Sigmoid colon (tissue), 7 donors: Measurements from ENCODE around the gene ANGPTL8. TPM values are rescaled to one million over a fixed set of nuclear protein-coding genes. Genes with fewer than 3 reads are reported as not detected.
A peak's percentile ranks its signal among the peaks of the same experiment; 100 is the strongest.

Experiments
- DNase-seq: peaks from one replicate; pipeline ENCODE4 v3.0.0-alpha.2; 2019
- H3K27ac ChIP-seq, 4 donors: fragments of 200-600 bp; sonication (generic); one replicate each; pipeline ENCODE4 v1.5.1; 2016 to 2019; ENCODE audit warnings: mild to moderate bottlenecking in 1 of 4
- H3K27me3 ChIP-seq, 3 donors: fragments of 200-600 bp; sonication (generic); one replicate each; pipeline ENCODE4 v1.5.1; 2019; ENCODE audit warnings: mild to moderate bottlenecking in 1 of 3
- H3K36me3 ChIP-seq, 4 donors: fragments of 200-600 bp; sonication (generic); one replicate each; pipeline ENCODE4 v1.5.1; 2016 to 2019
- H3K4me1 ChIP-seq, 4 donors: fragments of 200-600 bp; sonication (generic); one replicate each; pipeline ENCODE4 v1.5.1; 2017 to 2019
- H3K4me3 ChIP-seq, 4 donors: fragments of 200-600 bp; sonication (generic); one replicate each; pipeline ENCODE4 v1.5.1; 2017 to 2019; ENCODE audit warnings: mild to moderate bottlenecking in 2 of 4, moderate library complexity in 1 of 4
- H3K9me3 ChIP-seq, 4 donors: fragments of 200-600 bp in 3 of 4; sonication (generic) in 3 of 4; one replicate each; pipeline versions ENCODE4 v1.5.1 to v1.6.1; 2013 to 2019
- EP300 ChIP-seq, 4 donors: sonication (generic); formaldehyde crosslinking; IDR thresholded peaks; one replicate each; pipeline ENCODE4 v1.6.1; 2017; ENCODE audit warnings: antibody characterized with exemption in 4 of 4
- POLR2A ChIP-seq, 2 donors: fragments of 450-650 bp; IDR thresholded peaks; one replicate each; pipeline ENCODE4 v1.6.1; 2016; ENCODE audit warnings: antibody characterized with exemption in 2 of 2, mild to moderate bottlenecking in 2 of 2, moderate library complexity in 2 of 2
- POLR2AphosphoS5 ChIP-seq, 4 donors: sonication (generic); formaldehyde crosslinking; IDR thresholded peaks; one replicate each; pipeline ENCODE4 v1.6.1; 2017; ENCODE audit warnings: antibody characterized with exemption in 4 of 4
- WGBS, 2 donors: extraction: QIAGEN DNeasy Blood & Tissue Kit; methylation state at CpG; one replicate each; pipeline ENCODE4 v1.1.7; 2013; 5-methylcytosine and 5-hydroxymethylcytosine counted together
- intact Hi-C: fragments of 100-400 bp; cut with DNase I; formaldehyde crosslinking; loops from one replicate; pipeline ENCODE4 v1.15.1; 2023
- polyA plus RNA-seq, 3 donors: library from polyadenylated mRNA; stranded (reverse); fragments of 200-250 nt; gene quantifications; one replicate each; pipeline ENCODE4 v1.2.3, GENCODE V29; 2013
- total RNA-seq, 4 donors: library from RNA; depleted of rRNA; stranded (reverse); fragments of >200 nt; gene quantifications; one replicate each; pipeline ENCODE4 v1.1.0, GENCODE V29; 2016
- TF ChIP-seq, protein P1 (sequence below), 4 experiments: fragments of 450-650 bp in 3 of 4; fragments of 200-600 bp in 1 of 4; IDR thresholded peaks; one replicate each; pipeline ENCODE4 v1.5.1; 2016 to 2019; ENCODE audit warnings: antibody characterized with exemption in 4 of 4, mild to moderate bottlenecking in 3 of 4, moderate library complexity in 2 of 4
- donor health status: healthy with polysubstance abuse.
- donor health status: Bipolar disorder and iron deficiency.
- donor health status: healthy.

The ANGPTL8 gene
- total and polyA plus RNA-seq, 7 donors = 8.1 TPM; not detected in 6

DNA sequence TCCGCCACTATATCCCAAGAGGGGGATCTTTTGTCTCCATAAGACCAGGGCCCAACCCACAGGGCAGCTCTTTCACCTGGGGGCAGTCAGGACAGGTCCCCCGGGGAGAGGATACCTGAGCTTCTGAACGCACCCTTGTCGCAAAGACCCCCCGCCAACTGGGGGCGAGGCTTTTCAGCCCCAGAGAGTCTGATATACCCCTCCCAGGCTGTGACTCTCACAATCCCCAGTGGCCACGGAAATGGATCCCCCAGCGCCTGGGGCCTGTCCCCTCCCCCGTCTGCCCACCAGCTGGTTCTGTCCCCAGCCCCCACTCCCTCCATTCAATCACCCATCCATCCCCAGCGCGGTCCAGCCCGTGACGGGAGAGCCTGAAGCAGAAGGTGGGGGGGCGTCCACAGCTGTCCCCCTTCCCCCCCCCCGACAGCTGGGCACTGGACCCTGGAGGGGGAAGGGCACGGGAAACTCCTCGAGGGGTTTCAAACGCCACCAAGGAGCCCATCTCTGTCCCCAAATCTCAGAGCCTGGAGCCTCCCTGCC, 22.1 kb downstream of the ANGPTL8 start:
- Histone ChIP-seq H3K36me3 (no peaks in the 10 kb centered on the region), H3K4me1 (peaks cover 0 to 22% (median 11%) of the 10 kb centered on the region in 4 donors), H3K4me3 (peak overlapping the region; percentile 85 to 100 (median 96)), H3K27me3 (no peaks in the 10 kb centered on the region), H3K27ac (peak overlapping the region; percentile 80 to 85 (median 85)), H3K9me3 (no peaks in the 10 kb centered on the region)
- intact Hi-C loops = no loop called here
- no peak for TF ChIP-seq POLR2AphosphoS5 (IDR thresholded peaks at IDR 0.05)
- no peak for TF ChIP-seq POLR2A (IDR thresholded peaks at IDR 0.05)
- TF ChIP-seq, protein P1, sequence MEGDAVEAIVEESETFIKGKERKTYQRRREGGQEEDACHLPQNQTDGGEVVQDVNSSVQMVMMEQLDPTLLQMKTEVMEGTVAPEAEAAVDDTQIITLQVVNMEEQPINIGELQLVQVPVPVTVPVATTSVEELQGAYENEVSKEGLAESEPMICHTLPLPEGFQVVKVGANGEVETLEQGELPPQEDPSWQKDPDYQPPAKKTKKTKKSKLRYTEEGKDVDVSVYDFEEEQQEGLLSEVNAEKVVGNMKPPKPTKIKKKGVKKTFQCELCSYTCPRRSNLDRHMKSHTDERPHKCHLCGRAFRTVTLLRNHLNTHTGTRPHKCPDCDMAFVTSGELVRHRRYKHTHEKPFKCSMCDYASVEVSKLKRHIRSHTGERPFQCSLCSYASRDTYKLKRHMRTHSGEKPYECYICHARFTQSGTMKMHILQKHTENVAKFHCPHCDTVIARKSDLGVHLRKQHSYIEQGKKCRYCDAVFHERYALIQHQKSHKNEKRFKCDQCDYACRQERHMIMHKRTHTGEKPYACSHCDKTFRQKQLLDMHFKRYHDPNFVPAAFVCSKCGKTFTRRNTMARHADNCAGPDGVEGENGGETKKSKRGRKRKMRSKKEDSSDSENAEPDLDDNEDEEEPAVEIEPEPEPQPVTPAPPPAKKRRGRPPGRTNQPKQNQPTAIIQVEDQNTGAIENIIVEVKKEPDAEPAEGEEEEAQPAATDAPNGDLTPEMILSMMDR (IDR thresholded peaks at IDR 0.05) = no peak
- TF ChIP-seq EP300 (IDR thresholded peaks at IDR 0.05) = no peak
- 33% methylated on average over 18 of the region's 18 CpGs for WGBS, 2 donors
- no peak for DNase-seq

DNA sequence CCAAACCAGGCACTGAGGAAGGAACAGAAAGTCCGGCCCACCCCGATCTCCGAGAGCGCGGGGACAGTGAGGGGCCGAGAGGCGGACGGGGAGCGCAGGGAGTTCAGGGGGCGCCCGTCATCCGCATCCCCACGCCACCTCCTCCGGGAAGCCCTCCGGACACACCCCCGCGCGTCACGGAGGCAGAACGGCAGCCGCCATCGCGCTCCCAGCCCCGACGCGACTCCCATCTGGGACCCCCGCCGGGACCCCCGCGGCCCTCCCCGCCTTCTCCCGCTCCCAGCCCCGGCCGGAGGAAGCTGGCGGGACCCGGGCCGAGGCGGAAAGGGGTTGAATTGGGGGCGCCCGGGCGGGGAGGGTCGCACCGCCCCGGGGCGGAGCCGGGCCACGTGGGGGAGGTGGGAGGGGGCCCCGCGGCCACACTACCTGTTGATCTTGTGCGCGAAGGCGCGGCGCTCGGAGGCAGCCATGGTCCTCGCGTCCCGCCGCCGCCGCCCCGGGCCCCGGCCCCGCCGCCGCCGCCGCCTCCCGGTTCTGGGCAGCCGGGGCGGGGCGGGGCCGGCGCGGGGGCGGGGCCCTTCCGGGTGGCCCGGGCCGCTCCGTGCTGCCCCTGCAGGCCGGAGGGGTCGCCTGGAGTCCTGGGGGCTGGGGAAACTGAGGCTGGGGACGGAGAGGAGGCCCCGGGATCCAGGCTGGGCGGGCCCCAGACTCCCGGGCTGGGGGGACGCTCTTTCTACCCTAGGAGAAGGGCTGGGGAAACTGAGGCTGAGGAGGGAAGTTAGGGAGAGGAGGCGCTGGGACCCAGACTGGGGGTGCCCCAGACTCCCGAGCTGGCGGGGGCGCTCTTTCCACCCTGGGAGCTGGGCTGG, 22.8 kb downstream of the ANGPTL8 start, which contains the start of gene DOCK6:
Gene DOCK6, minus strand, starts transcription at position 554 of the 869 bp plus-strand sequence. Its CDS starts 84 bp downstream, at position 470.
- Histone ChIP-seq H3K4me3 (peak within 1 kb of the TSS; percentile 85 to 100 (median 96)), H3K27me3 (no peaks in the 10 kb centered on the region), H3K27ac (peak within 1 kb of the TSS; percentile 80 to 85 (median 85)), H3K36me3 (no peaks in the 10 kb centered on the region), H3K4me1 (peaks cover 0 to 22% (median 11%) of the 10 kb centered on the region in 4 donors), H3K9me3 (no peaks in the 10 kb centered on the region)
- WGBS, 2 donors = 1% methylated on average over 91 of the region's 91 CpGs
- no peak for TF ChIP-seq POLR2A (IDR thresholded peaks at IDR 0.05)
- TF ChIP-seq, protein P1 (IDR thresholded peaks at IDR 0.05) = peak in 2 of 4 experiments; percentile 27 to 29
- DNase-seq = peak; percentile 70
- intact Hi-C loops = no loop called here

DNA sequence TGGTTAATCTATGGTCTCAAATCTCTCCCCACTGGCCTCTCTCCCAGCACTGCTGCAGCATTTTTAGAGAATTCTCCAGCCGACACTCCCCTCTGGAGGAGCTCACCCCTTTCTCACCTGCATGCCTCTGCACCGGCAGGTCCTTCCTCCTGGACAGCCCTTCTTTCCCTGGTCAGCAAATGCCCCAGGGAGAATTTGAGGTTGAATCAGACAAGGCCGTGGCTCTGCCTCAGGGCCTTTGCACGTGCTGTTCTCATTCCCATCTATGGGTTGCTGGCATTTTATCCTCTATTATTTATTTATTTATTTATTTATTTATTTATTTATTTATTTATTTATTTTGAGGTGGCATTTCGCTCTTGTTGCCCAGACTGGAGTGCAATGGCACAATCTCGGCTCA, 24.3 kb downstream of the ANGPTL8 start:
- H3K27me3 ChIP-seq = no peaks in the 10 kb centered on the region
- no peak overlapping the region for H3K4me3 ChIP-seq
- H3K9me3 ChIP-seq = no peaks in the 10 kb centered on the region
- H3K36me3 ChIP-seq = no peaks in the 10 kb centered on the region
- H3K4me1 ChIP-seq = peaks cover 0 to 26% (median 15%) of the 10 kb centered on the region in 4 donors
- TF ChIP-seq POLR2A (IDR thresholded peaks at IDR 0.05) = no peak
- TF ChIP-seq EP300 (IDR thresholded peaks at IDR 0.05) = no peak
- TF ChIP-seq, protein P1 (IDR thresholded peaks at IDR 0.05) = no peak
- no peak for TF ChIP-seq POLR2AphosphoS5 (IDR thresholded peaks at IDR 0.05)
- H3K27ac ChIP-seq = no peak overlapping the region
- intact Hi-C loops = no loop called here
- WGBS, 2 donors = 86 to 93% methylated on average over 6 of the region's 6 CpGs
- DNase-seq = no peak

DNA sequence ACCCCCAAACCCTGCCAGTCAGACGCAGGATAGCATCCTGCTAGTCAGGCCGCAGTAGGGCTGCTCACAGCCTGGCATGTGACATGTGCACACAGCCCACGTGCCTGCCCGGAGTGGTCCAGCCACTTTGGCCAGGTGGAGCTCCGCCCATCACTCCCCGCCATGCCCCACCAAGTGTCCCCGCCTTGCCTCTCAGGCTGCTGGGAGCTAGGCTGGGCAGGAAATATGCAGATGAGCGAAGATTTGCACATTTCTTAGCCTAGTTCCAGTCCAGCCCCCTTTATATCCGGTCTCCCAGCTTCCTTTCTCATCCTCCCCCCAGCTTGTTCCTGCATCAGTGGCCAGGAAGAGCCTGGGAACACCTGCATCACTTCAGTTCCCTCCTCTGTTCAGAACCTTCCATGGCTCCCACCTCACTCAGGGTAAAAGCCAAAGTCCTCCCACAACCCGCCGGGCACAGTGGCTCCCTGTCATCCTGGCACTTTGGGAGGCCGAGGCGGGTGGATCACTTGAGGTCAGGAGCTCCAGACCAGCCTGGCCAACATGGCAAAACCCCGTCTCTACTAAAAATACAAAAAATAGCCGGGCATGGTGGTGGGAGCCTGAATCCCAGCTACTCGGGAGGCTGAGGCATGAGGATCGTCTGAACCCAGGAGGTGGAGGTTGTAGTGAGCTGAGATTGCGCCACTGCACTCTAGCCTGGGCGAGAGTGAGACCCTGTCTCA, 25.2 kb downstream of the ANGPTL8 start:
- peaks cover 0 to 35% (median 24%) of the 10 kb centered on the region in 4 donors for H3K4me1 ChIP-seq
- intact Hi-C loops = no loop called here
- TF ChIP-seq POLR2AphosphoS5 (IDR thresholded peaks at IDR 0.05) = peak in 3 of 4 donors; percentile 15 to 26 (median 16)
- TF ChIP-seq POLR2A (IDR thresholded peaks at IDR 0.05) = no peak
- no peaks in the 10 kb centered on the region for H3K36me3 ChIP-seq
- peak overlapping the region; percentile 45 to 59 (median 50) for H3K27ac ChIP-seq
- H3K4me3 ChIP-seq = no peak overlapping the region
- 21 to 65% methylated on average over 19 of the region's 19 CpGs for WGBS, 2 donors
- no peaks in the 10 kb centered on the region for H3K9me3 ChIP-seq
- H3K27me3 ChIP-seq = no peaks in the 10 kb centered on the region
- peak; percentile 74 for DNase-seq
